PC-3 (cell line): ENCODE measurements around the gene LBHD1. TPM values are rescaled to one million over a fixed set of nuclear protein-coding genes. Genes with fewer than 3 reads are reported as not detected.
"Not testable (repeated sequence)": the region's sequence is repeated elsewhere in the genome, so short reads cannot be mapped to it uniquely, and the experiment has no call there.

Experiments used
- ATAC-seq: fragments of 200-7000 bp; cut with Tn5 transposase; 2 replicates; pipeline ENCODE4 v1.9.1; 2020; ENCODE audit warnings: mild to moderate bottlenecking, moderate library complexity
- BruUV-seq: library from RNA; stranded (reverse); fragments of 400-500 nt; replicated peaks from 2 replicates; lab custom pipeline; 2021; lab: Mats Ljungman, UMichigan
- CTCF ChIA-PET: fragments of 300-600 bp; sonication (Branson Sonifier 250); formaldehyde crosslinking; loops from one replicate; lab custom pipeline; 2022; ENCODE audit warnings: antibody characterized with exemption; lab: Charles Lee
- POLR2A ChIA-PET: fragments of 300-600 bp; sonication (Branson Sonifier 250); formaldehyde crosslinking; loops from one replicate; lab custom pipeline; 2022; ENCODE audit warnings: antibody characterized with exemption; ENCODE audit not compliant: unreplicated experiment; lab: Charles Lee
- DNase-seq: peaks from one replicate; pipeline ENCODE4 v3.0.0-alpha.2; 2015
- H2AFZ ChIP-seq: fragments of 300-600 bp; sonication (generic); 2 replicates; pipeline ENCODE4 v1.6.0; 2016; ENCODE audit warnings: antibody characterized with exemption, low read length
- H3F3A ChIP-seq: fragments of 300-600 bp; sonication (generic); one replicate; pipeline ENCODE4 v1.6.0; 2017; ENCODE audit warnings: antibody characterized with exemption, low read length, control low read depth, mild to moderate bottlenecking; ENCODE audit not compliant: unreplicated experiment
- H3K27ac ChIP-seq: fragments of 300-600 bp; sonication (generic); 2 replicates; pipeline ENCODE4 v1.5.1; 2016; ENCODE audit warnings: mild to moderate bottlenecking, low read length
- H3K27me3 ChIP-seq: fragments of 300-600 bp; sonication (generic); 2 replicates; pipeline ENCODE4 v1.6.1; 2016; ENCODE audit warnings: low read length, mixed read lengths
- H3K36me3 ChIP-seq: fragments of 300-600 bp; sonication (generic); 2 replicates; pipeline ENCODE4 v1.6.1; 2016; ENCODE audit warnings: low read depth, mixed run types, low read length, mixed read lengths
- H3K4me1 ChIP-seq: fragments of 300-600 bp; sonication (generic); 2 replicates; pipeline ENCODE4 v1.5.1; 2016; ENCODE audit warnings: low read length; ENCODE audit not compliant: insufficient read depth
- H3K4me2 ChIP-seq: fragments of 300-600 bp; sonication (generic); 2 replicates; pipeline ENCODE4 v1.6.0; 2016; ENCODE audit warnings: low read length
- H3K4me3 ChIP-seq: fragments of 300-600 bp; sonication (generic); 2 replicates; pipeline ENCODE4 v1.5.1; 2016; ENCODE audit warnings: mild to moderate bottlenecking, low read length, mixed read lengths
- H3K79me2 ChIP-seq: fragments of 300-600 bp; sonication (generic); 2 replicates; pipeline ENCODE4 v1.6.1; 2017; ENCODE audit warnings: low read length, mixed read lengths
- H3K9ac ChIP-seq: fragments of 300-600 bp; sonication (generic); 2 replicates; pipeline ENCODE4 v1.6.0; 2016; ENCODE audit warnings: mild to moderate bottlenecking, low read length
- H3K9me2 ChIP-seq: fragments of 300-600 bp; sonication (generic); replicated peaks from 2 replicates; pipeline ENCODE4 v1.6.1; 2016; ENCODE audit warnings: mixed run types, low read length, mixed read lengths
- H3K9me3 ChIP-seq: fragments of 300-600 bp; sonication (generic); 2 replicates; pipeline ENCODE4 v1.6.1; 2016; ENCODE audit warnings: low read length, mixed read lengths
- H4K20me1 ChIP-seq: fragments of 300-600 bp; sonication (generic); 2 replicates; pipeline ENCODE4 v1.6.1; 2016; ENCODE audit warnings: low read length, mixed read lengths
- EZH2 ChIP-seq: fragments of 300-600 bp; sonication (generic); IDR thresholded peaks from one replicate; pipeline ENCODE4 v1.6.1; 2017; ENCODE audit warnings: antibody characterized with exemption, mild to moderate bottlenecking, low read length; ENCODE audit not compliant: unreplicated experiment
- EZH2phosphoT487 ChIP-seq: fragments of 300-600 bp; sonication (generic); IDR thresholded peaks from 2 replicates; pipeline ENCODE4 v1.6.1; 2018; ENCODE audit warnings: mild to moderate bottlenecking, antibody characterized with exemption, low read length, borderline replicate concordance
- intact Hi-C: fragments of 100-400 bp; cut with micrococcal nuclease; formaldehyde crosslinking; loops from 2 replicates; pipeline ENCODE4 v1.9.0; 2023
- total RNA-seq: library from RNA; depleted of rRNA; stranded (reverse); fragments of >200 nt; gene quantifications from 2 replicates; pipeline ENCODE4 v1.2.3, GENCODE V29; 2014
- TF ChIP-seq, protein P1 (sequence below): fragments of 300-600 bp; sonication (generic); conservative IDR thresholded peaks from 2 replicates; pipeline ENCODE4 v1.5.1; 2017; ENCODE audit warnings: antibody characterized with exemption, low read depth, mild to moderate bottlenecking, low read length

Gene LBHD1
- total RNA-seq, 1 experiment from 2014 or later: 9.7 TPM

DNA sequence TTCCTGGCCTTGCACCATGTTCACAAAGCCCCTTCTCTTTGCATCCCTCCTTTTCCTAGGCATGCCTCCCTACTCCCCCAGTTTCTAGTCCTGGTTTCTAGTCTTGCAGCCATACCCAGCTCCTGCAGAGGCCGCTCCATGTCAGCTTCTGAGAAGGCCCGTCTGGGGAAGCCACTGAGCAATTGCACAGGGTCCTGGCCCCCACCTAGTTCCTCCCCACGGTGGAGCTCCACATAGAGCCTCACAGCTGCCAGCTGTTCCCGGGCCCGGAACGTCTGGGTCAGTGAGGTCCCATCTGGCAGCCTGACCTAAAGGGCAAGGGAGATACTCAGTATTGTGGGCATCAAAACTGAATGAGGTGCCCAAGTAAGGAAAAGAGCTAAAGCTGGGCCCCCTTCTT lies 4.6 kb upstream of the LBHD1 start:
- Histone ChIP-seq H3K27me3 (no peaks in the 10 kb centered on the region), H3F3A (peaks cover 8% of the 10 kb centered on the region), H3K27ac (no peak overlapping the region), H2AFZ (no peak overlapping the region), H3K4me1 (peaks cover 34% of the 10 kb centered on the region), H3K4me2 (peak overlapping the region; percentile 94), H3K9me3 (no peaks in the 10 kb centered on the region), H3K9me2 (no peaks in the 10 kb centered on the region), H3K36me3 (peaks cover 4% of the 10 kb centered on the region), H4K20me1 (no peaks in the 10 kb centered on the region), H3K9ac (no peak overlapping the region), H3K4me3 (no peak overlapping the region), H3K79me2 (peaks cover 57% of the 10 kb centered on the region)
- intact Hi-C loops: loop anchor here (5.0 kb wide), 1 partner anchor 51 kb away; the partner anchor contains the start of genes HNRNPUL2 and TTC9C
- TF ChIP-seq, protein P1, sequence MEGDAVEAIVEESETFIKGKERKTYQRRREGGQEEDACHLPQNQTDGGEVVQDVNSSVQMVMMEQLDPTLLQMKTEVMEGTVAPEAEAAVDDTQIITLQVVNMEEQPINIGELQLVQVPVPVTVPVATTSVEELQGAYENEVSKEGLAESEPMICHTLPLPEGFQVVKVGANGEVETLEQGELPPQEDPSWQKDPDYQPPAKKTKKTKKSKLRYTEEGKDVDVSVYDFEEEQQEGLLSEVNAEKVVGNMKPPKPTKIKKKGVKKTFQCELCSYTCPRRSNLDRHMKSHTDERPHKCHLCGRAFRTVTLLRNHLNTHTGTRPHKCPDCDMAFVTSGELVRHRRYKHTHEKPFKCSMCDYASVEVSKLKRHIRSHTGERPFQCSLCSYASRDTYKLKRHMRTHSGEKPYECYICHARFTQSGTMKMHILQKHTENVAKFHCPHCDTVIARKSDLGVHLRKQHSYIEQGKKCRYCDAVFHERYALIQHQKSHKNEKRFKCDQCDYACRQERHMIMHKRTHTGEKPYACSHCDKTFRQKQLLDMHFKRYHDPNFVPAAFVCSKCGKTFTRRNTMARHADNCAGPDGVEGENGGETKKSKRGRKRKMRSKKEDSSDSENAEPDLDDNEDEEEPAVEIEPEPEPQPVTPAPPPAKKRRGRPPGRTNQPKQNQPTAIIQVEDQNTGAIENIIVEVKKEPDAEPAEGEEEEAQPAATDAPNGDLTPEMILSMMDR: no peak; the same call in 1 of the 2 replicates
- no peak for TF ChIP-seq EZH2
- TF ChIP-seq EZH2phosphoT487: no peak
- BruUV-seq: no TSS peak
- ChIA-PET CTCF (interaction anchor here (0.5 to 0.7 kb wide), 2 partner anchors 185 to 344 kb away, joined by 3 to 15 read pairs; no protein-coding TSS in a partner anchor), POLR2A (interaction anchor here (0.6 to 1.6 kb wide), 2 partner anchors 12 to 33 kb away, joined by 5 to 6 read pairs; partner anchors contain the start of genes C11orf98 and CSKMT)
- DNase-seq (no peak), ATAC-seq (no peak)

- POLR2A ChIA-PET, H3K9ac ChIP-seq, ATAC-seq, H3K36me3 ChIP-seq, H3K4me3 ChIP-seq, H3F3A ChIP-seq, DNase-seq, BruUV-seq, H3K27me3 ChIP-seq, H3K4me2 ChIP-seq, H2AFZ ChIP-seq, H4K20me1 ChIP-seq, H3K27ac ChIP-seq, H3K9me2 ChIP-seq, H3K9me3 ChIP-seq: not testable (repeated sequence)
- intact Hi-C loops: loop anchor here (5.0 kb wide), 1 partner anchor 52 kb away; the partner anchor contains the start of genes HNRNPUL2 and TTC9C
- CTCF ChIA-PET: interaction anchor here (0.6 kb wide), 2 partner anchors 11 to 1241 kb away, joined by 3 to 8 read pairs; no protein-coding TSS in a partner anchor
- Histone ChIP-seq H3K4me1 (peaks cover 36% of the 10 kb centered on the region), H3K79me2 (peaks cover 70% of the 10 kb centered on the region)
Observed at GRCh38 chr11:62675415-62675814, 3.3 kb upstream of the LBHD1 start.

- intact Hi-C loops: loop anchor here (5.0 kb wide), 1 partner anchor 71 kb away; the partner anchor contains the start of gene MTA2
- Histone ChIP-seq H4K20me1 (no peaks in the 10 kb centered on the region), H3F3A (peaks cover 11% of the 10 kb centered on the region), H3K4me3 (peak overlapping the region; percentile 92), H3K4me1 (peaks cover 42% of the 10 kb centered on the region), H3K9me2 (no peaks in the 10 kb centered on the region), H3K4me2 (peak overlapping the region; percentile 85), H3K79me2 (peaks cover 75% of the 10 kb centered on the region), H3K27me3 (no peaks in the 10 kb centered on the region), H2AFZ (no peak overlapping the region), H3K27ac (peak overlapping the region; percentile 80), H3K36me3 (peaks cover 4% of the 10 kb centered on the region), H3K9ac (0 out of 2 replicates have a peak overlapping the region, but pooled peaks have one; percentile 91), H3K9me3 (no peaks in the 10 kb centered on the region)
- peak; percentile 66 for DNase-seq
- POLR2A ChIA-PET: interaction anchor here (0.6 kb wide), 1 partner anchor 32 kb away, joined by 3 read pairs; no protein-coding TSS in a partner anchor
- TF ChIP-seq, protein P1: no peak
- TF ChIP-seq EZH2 (no peak), EZH2phosphoT487 (no peak)
- ATAC-seq: peak; percentile 21
- no TSS peak for BruUV-seq
- CTCF ChIA-PET: no interaction called here
Observed at GRCh38 chr11:62673196-62673525, 1.1 kb upstream of the LBHD1 start.
